ENCODE measurements around the gene MMP12.
A peak's percentile ranks its signal among the peaks of the same experiment; 100 is the strongest.

Gene MMP12

DNA sequence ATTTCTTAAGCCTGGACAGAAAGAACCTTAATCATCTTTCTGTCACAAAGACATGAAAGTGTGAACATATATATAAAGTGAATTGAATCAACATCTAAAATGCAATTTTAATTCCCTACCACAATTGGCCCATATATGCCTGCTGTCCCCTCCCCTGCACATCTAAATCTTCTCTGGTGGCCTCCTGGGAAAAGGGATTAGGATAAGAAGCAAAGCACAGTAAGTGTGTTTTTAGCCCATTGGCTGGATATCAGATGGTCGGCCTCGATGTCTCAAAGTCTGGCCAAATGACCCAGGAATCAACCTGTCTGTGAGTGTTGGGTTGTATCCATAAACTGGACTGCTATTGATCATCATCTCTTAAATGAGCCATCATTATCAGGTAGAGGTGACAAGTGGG lies 37.1 kb downstream of the MMP12 start:
- Histone ChIP-seq H3K27me3 (ENCODE audit: low read depth) (peaks cover 8% of the 10 kb centered on the region), H3K4me3 (no peak overlapping the region), H3K36me3 (replicated peaks) (no peaks in the 10 kb centered on the region), H3K4me1 (no peaks in the 10 kb centered on the region), H3K9me3 (no peaks in the 10 kb centered on the region)
- no peak for DNase-seq (ENCODE audit: low spot score in 2 of 2)
- in situ Hi-C loops (cut with MboI; ENCODE audit: low sequenced_read_pairs): no loop called here

GRCh38 chr11:102837156-102837555 lies 37.6 kb downstream of the MMP12 start:
- in situ Hi-C loops (cut with MboI; ENCODE audit: low sequenced_read_pairs): no loop called here
- no peak for DNase-seq (ENCODE audit: low spot score in 2 of 2)
- peaks cover 8% of the 10 kb centered on the region for H3K27me3 ChIP-seq (ENCODE audit: low read depth)
- no peaks in the 10 kb centered on the region for H3K4me1 ChIP-seq
- H3K36me3 ChIP-seq (replicated peaks): no peaks in the 10 kb centered on the region
- H3K4me3 ChIP-seq: no peak overlapping the region
- no peaks in the 10 kb centered on the region for H3K9me3 ChIP-seq

DNA sequence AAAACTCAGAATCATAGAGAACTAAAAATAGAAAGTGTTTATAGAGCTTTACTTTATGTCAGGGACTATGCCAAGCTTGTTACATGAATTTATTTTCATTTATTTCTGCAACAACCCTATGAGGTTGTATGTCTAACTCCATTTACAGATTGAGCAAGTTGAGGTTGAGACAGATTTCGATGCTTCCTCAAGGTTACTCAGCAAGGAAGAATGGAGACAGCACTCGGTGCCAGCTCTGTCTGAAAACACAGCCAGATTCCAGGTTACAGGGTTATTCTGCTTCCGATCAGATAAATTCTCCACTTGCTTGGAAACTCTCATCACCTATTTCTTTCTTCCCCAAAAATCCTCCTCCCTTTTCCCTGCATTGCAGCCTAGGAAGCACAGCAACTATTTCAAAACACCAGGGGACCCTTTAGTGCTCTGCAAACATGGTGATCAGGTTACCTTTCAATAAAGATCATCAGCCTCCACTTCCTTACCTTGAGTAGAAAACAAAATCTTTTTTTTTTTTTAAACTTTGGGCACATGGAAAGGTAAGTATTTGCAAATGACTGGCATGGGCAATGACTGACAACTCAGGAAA lies 38.4 kb downstream of the MMP12 start:
- H3K9me3 ChIP-seq: no peaks in the 10 kb centered on the region
- no peak overlapping the region for H3K4me3 ChIP-seq
- H3K36me3 ChIP-seq (replicated peaks): no peaks in the 10 kb centered on the region
- no peaks in the 10 kb centered on the region for H3K4me1 ChIP-seq
- DNase-seq (ENCODE audit: low spot score in 2 of 2): no peak
- in situ Hi-C loops (cut with MboI; ENCODE audit: low sequenced_read_pairs): no loop called here
- H3K27me3 ChIP-seq (ENCODE audit: low read depth): peaks cover 8% of the 10 kb centered on the region; the same call in 1 of the 2 replicates

- Histone ChIP-seq H3K4me3 (no peak overlapping the region), H3K27me3 (ENCODE audit: low read depth) (0 out of 2 replicates have a peak, but pooled peaks cover 11% of the 10 kb centered on the region), H3K4me1 (no peaks in the 10 kb centered on the region), H3K36me3 (replicated peaks) (no peaks in the 10 kb centered on the region), H3K9me3 (no peaks in the 10 kb centered on the region)
- in situ Hi-C loops (cut with MboI; ENCODE audit: low sequenced_read_pairs): no loop called here
- no peak for DNase-seq (ENCODE audit: low spot score in 2 of 2)
Observed at GRCh38 chr11:102833731-102834130, 41.1 kb downstream of the MMP12 start.

- Histone ChIP-seq H3K27me3 (ENCODE audit: low read depth) (0 out of 2 replicates have a peak, but pooled peaks cover 11% of the 10 kb centered on the region), H3K36me3 (replicated peaks) (no peaks in the 10 kb centered on the region), H3K9me3 (no peaks in the 10 kb centered on the region), H3K4me3 (no peak overlapping the region), H3K4me1 (no peaks in the 10 kb centered on the region)
- DNase-seq (ENCODE audit: low spot score in 2 of 2): no peak
- in situ Hi-C loops (cut with MboI; ENCODE audit: low sequenced_read_pairs): no loop called here
Observed at GRCh38 chr11:102832612-102833011, 42.2 kb downstream of the MMP12 start.

GRCh38 chr11:102831489-102832440 lies 43.0 kb downstream of the MMP12 start:
- in situ Hi-C loops (cut with MboI; ENCODE audit: low sequenced_read_pairs): no loop called here
- Histone ChIP-seq H3K36me3 (replicated peaks) (no peaks in the 10 kb centered on the region), H3K4me3 (no peak overlapping the region), H3K9me3 (no peaks in the 10 kb centered on the region), H3K4me1 (no peaks in the 10 kb centered on the region), H3K27me3 (ENCODE audit: low read depth) (0 out of 2 replicates have a peak, but pooled peaks cover 6% of the 10 kb centered on the region)
- peak in 1 of 2 experiments; percentile 57 for DNase-seq (ENCODE audit: low spot score in 2 of 2)

DNA sequence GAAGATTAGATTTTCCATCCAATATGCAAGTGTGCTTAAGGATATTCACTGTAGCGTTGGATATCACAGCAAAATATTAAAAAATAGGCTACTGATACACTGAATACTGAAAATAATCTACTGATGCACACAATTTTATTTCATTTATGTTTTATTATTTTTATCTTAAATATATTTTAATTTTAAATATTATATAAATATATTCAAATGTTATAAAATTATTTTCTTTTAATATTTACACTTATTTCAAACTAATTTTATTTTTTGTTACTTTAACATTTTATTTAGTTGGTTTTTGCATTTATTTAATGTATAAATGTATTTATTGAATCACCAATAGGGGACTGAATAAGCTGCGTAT lies 43.7 kb downstream of the MMP12 start:
- Histone ChIP-seq H3K4me3 (no peak overlapping the region), H3K27me3 (ENCODE audit: low read depth) (0 out of 2 replicates have a peak, but pooled peaks cover 6% of the 10 kb centered on the region), H3K36me3 (replicated peaks) (no peaks in the 10 kb centered on the region), H3K9me3 (no peaks in the 10 kb centered on the region), H3K4me1 (no peaks in the 10 kb centered on the region)
- in situ Hi-C loops (cut with MboI; ENCODE audit: low sequenced_read_pairs): no loop called here
- DNase-seq (ENCODE audit: low spot score in 2 of 2): no peak

GRCh38 chr11:102830001-102830727 lies 44.6 kb downstream of the MMP12 start:
- H3K4me1 ChIP-seq: no peaks in the 10 kb centered on the region
- H3K9me3 ChIP-seq: no peaks in the 10 kb centered on the region
- 0 out of 2 replicates have a peak, but pooled peaks cover 6% of the 10 kb centered on the region for H3K27me3 ChIP-seq (ENCODE audit: low read depth)
- in situ Hi-C loops (cut with MboI; ENCODE audit: low sequenced_read_pairs): no loop called here
- no peak for DNase-seq (ENCODE audit: low spot score in 2 of 2)
- no peak overlapping the region for H3K4me3 ChIP-seq
- no peaks in the 10 kb centered on the region for H3K36me3 ChIP-seq (replicated peaks)

- Histone ChIP-seq H3K4me1 (no peaks in the 10 kb centered on the region), H3K27me3 (ENCODE audit: low read depth) (0 out of 2 replicates have a peak, but pooled peaks cover 6% of the 10 kb centered on the region), H3K4me3 (no peak overlapping the region), H3K36me3 (replicated peaks) (no peaks in the 10 kb centered on the region), H3K9me3 (no peaks in the 10 kb centered on the region)
- in situ Hi-C loops (cut with MboI; ENCODE audit: low sequenced_read_pairs): no loop called here
- no peak for DNase-seq (ENCODE audit: low spot score in 2 of 2)
Observed at GRCh38 chr11:102829316-102830000, 45.3 kb downstream of the MMP12 start.

DNA sequence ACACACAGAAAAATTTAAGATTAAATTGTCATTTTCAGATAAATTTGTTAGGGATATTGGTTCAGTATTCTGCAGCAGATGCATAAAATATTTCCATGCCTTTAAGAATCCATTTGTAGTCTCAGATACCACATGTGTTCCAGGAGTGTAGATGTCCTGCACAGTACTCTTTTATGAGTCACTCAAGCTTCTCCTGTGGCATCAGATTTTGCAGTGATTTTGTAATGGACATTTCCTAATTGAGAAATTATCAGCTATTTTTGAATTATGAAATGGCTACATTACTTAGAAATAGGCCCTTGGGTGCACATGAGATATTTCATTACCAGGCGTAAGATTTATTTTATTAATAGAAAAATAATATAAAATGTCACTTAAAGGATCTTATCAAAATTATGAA lies 50.2 kb downstream of the MMP12 start:
- Histone ChIP-seq H3K9me3 (no peaks in the 10 kb centered on the region), H3K36me3 (replicated peaks) (no peaks in the 10 kb centered on the region), H3K4me1 (no peaks in the 10 kb centered on the region), H3K27me3 (ENCODE audit: low read depth) (no peaks in the 10 kb centered on the region), H3K4me3 (no peak overlapping the region)
- in situ Hi-C loops (cut with MboI; ENCODE audit: low sequenced_read_pairs): no loop called here
- DNase-seq (ENCODE audit: low spot score in 2 of 2): no peak

- DNase-seq (ENCODE audit: low spot score in 2 of 2): no peak
- in situ Hi-C loops (cut with MboI; ENCODE audit: low sequenced_read_pairs): no loop called here
- Histone ChIP-seq H3K36me3 (replicated peaks) (no peaks in the 10 kb centered on the region), H3K4me3 (no peak overlapping the region), H3K27me3 (ENCODE audit: low read depth) (no peaks in the 10 kb centered on the region), H3K9me3 (no peaks in the 10 kb centered on the region), H3K4me1 (no peaks in the 10 kb centered on the region)
Observed at GRCh38 chr11:102819491-102819890, 55.3 kb downstream of the MMP12 start.

DNA sequence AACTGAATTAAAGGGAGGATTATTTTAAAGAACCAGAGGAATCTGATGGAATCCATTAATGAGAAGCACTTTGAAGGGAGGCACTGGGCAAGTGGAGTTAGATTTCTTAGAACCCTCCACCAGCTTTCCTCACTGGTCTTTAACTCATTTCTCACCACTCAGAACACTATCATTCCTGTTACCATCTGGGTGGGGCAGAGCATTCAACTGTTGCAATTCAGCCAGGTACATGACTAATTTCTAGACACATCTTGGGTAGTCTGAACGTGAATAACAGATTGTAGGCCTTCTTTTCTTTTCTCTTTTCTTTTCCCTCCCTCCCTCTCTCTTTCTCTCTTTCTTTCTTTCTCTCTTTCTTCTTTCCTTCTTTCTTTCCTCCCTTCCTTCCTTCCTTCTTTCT lies 61.3 kb downstream of the MMP12 start:
- Histone ChIP-seq H3K36me3 (replicated peaks) (no peaks in the 10 kb centered on the region), H3K27me3 (ENCODE audit: low read depth) (peaks cover 3% of the 10 kb centered on the region; the same call in 1 of the 2 replicates), H3K9me3 (no peaks in the 10 kb centered on the region), H3K4me3 (no peak overlapping the region), H3K4me1 (no peaks in the 10 kb centered on the region)
- in situ Hi-C loops (cut with MboI; ENCODE audit: low sequenced_read_pairs): no loop called here
- no peak for DNase-seq (ENCODE audit: low spot score in 2 of 2)
